HG03354 (cell line): Measurements from ENCODE around the gene CRIP2.

Experiments used
- ATAC-seq: cut with Tn5 transposase; IDR thresholded peaks from one replicate; pipeline ENCODE4 v1.9.1; 2021; ENCODE audit warnings: mild to moderate bottlenecking; ENCODE audit not compliant: unreplicated experiment, poor library complexity, severe bottlenecking

The CRIP2 gene

DNA sequence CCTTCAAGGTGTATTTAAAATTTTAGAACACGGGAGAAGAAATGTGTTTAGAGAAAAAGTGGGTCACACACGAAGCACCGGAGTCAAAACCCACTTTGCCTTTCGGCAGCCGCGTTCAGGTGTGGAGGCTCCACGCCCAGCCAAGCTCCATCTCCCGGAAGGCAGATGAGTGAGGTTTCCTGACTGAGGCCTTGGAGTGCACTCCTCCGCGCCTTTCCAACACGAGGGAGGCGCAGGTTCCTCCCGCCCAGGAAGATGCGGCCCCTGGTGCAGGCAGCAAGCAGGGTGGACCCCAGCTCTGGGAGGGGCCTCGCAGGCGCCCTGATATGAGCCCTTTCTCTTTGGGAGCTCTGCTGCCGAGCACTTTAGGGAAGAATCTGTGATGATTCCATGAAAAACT lies 32.5 kb upstream of the CRIP2 start:
- ATAC-seq, result no peak

DNA sequence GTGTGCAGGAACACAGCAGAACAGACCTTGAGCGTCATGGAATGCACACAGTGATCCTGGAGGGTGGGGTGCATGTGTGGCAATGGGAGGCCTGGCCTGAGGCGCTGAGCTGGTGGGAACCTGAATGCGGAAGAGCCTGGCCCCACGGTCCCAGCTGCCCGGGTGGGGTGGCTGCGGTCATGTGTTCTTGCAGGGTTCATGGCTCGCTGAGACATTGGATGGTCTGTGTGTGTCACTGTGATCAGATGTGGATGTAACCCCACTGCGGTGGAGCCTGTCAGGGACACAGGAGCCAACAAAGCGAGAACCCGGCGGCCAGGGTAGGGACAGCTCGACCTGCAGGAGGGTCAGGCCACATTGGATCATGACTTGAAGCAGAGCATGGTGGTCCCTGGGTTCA lies 31.8 kb upstream of the CRIP2 start:
- no peak for ATAC-seq

GRCh38 chr14:105444859-105445258 lies 29.8 kb upstream of the CRIP2 start:
- no peak for ATAC-seq

GRCh38 chr14:105445290-105445689 lies 29.3 kb upstream of the CRIP2 start:
- ATAC-seq, result no peak

DNA sequence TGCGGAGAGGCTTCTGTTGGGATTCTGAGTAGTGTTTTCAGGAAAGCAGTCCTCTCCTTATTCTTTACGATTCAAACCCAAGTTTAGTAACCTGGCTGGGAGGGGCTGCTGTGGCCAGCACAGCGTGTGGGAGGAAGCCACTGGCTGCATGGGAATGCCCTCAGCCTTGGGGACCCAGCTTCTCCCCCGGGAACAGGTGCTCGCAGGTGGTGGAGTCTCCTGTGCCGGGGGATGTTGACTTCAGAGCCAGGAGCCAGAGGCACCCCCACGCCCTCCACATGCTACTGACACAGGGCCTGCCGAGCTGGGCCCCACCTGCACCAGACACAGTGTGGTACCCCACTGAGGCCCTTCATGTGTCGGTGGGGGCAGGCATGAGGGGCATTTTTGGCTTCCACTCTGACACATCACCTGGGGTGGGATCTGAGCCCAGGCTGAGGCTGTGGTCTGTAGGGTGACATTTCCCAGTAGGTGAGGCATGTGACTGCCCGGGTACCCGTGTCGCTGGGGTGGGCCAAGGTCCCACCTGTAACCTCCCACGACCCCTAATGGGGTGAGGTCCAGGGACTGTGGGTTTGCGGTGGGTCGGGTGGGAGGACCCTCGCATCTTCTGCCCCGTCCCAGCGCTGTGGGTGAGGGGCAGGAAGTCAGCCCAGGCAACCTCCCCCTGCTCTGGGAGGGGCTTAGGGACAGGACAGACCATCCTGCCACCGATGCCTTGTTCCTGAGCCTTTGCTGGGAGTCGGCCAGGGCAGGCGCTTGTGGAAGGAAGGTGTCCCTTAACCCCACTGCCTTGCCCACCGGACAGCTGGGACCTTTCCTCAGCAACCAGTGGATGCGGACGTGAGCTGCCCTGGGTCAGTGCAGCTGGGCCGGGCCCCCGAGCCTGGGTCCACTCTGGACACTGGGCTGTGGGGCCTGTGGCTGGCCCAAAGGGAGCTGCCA lies 28.4 kb upstream of the CRIP2 start:
- ATAC-seq, result no peak

- no peak for ATAC-seq
Observed at GRCh38 chr14:105446971-105447370, 27.6 kb upstream of the CRIP2 start.

GRCh38 chr14:105447651-105448640 lies 26.7 kb upstream of the CRIP2 start:
- no peak for ATAC-seq

DNA sequence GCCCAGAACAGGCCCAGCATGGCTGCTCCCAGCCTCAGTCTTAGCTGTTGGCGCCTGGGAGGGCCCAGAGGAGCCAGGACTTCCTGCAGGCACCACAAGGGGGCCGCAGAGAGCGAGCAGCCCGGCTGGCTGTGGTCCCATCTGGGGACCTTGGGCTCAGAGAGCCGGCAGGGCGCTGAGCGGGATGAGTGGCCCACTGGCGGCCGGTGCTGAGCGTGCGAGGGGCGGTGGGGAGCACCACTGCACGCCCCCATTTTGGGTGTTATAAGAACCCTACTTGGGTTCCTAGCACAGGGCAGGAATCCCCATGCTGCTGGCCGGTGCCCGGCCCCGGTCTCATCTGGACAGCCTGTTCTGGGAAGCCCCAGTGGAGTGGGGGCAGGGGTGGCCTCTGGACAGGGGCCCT lies 25.9 kb upstream of the CRIP2 start:
- peak; percentile 47 for ATAC-seq

DNA sequence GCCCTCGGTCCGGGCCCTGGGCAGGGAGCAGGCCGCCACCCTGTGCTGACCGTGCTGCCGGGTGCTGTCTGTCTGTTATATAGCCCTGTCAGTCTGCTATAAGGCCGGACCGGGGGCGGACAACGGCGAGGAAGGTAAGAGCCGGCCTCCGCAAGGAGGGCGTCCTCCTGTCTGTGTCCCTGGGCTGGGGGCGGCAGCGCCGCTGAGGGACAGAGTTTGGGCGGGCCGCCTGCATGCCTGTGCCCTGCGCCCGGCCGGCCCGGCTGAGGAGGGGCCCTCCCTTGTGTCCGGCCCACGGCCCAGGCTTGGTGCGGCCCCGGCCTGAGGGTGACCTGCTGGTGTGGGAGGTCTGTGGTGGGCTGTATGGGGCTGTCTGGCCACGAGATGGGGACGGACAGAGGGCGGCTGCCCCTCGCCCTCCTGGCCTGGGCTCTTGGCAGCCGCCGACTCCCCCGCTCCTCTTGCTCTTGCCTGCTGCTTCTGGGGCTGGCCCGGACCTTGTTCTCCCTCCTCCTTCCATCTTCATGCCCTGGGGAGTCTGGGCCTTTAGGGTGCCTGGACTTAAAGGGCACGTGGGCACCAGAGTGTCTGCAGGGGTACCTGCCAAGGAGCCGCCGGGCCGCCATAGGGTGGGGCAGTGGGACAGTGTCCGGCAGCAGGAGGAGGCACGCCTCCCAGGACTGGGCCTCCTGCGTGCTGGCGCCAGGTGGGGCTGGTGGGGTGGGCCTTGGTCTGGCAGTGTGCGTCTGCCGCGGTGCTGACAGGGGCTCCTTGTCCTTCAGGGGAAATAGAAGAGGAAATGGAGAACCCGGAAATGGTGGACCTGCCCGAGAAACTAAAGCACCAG lies 25.1 kb upstream of the CRIP2 start:
- no peak for ATAC-seq

DNA sequence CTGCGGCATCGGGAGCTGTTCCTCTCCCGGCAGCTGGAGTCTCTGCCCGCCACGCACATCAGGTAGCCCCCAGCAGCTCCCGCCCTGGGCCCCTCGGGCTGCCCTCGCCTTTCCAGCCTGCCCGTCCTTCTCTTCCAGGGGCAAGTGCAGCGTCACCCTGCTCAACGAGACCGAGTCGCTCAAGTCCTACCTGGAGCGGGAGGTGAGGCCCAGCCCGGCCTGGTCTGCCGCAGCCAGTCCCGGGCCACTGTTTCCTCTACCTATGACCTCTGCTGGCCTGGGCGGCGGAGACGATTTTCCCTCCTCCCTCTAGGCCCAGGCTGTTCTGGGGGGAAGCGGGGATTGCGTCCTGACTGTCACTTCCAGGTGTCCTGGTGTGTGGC lies 24.5 kb upstream of the CRIP2 start:
- no peak for ATAC-seq

GRCh38 chr14:105450864-105451720 lies 23.5 kb upstream of the CRIP2 start:
- no peak for ATAC-seq

DNA sequence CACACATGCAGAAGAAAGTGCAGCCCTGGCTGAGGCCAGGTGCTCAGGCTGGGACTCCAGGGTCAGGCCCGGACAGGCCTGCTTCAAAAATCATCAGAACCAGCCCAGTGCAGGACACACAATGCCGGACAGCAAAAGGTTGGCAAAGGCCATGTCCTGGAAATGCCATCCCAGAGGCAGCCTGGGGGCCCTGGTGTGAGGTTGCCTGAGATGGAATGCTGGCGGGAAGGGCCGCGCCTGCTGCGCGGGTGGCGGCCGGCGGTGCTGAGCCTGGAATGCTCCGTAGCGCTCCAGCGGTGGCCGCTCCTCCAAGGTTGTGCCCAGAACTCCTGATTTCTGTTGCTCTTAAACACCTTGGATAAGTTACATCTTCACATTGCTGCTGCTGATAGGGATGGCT lies 21.7 kb upstream of the CRIP2 start:
- no peak for ATAC-seq

GRCh38 chr14:105453847-105454246 lies 20.8 kb upstream of the CRIP2 start:
- ATAC-seq, result no peak

GRCh38 chr14:105455086-105455640 lies 19.5 kb upstream of the CRIP2 start:
- no peak for ATAC-seq

DNA sequence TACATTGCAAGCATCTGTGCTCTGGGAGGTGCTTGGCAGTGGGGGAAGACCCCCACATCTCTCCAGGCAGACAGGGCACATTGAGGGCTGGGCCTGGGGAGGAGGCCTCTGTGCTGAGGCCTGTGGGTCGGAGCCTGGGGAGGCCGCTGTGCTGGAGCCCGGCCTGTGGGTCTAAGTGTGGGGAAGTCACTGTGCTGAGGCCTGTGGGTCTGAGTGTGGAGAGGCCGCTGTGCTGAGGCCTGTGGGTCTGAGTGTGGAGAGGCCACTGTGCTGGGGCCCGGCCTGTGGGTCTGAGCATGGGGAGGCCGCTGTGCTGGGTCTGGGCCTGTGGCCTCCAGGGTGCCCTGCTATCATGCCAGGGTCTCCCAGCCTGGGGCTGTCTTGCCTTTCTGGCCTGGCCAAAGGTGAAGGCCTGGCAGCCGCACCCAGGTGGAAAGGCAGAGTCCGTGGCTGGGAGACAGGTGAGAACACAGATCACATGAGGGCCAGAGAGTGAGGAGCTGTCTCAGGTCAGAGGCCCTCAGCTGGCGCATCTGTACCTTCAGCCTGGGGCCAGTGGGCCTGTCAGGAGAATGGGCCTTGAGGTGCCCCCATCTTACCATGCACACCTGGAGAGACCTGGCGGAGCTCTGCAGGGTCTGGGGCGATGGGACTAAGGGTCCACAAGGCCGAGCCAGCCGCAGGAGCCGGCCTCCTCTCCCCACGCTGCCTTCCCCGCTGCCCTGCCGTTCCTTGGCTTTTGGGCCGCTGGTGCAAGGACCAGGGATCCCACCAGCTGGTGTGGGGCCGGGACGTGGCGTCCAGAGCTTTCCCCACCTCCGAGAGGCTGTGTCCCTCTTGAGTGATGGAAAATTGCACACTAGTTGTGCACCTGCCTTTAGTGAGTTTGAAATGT lies 18.6 kb upstream of the CRIP2 start:
- ATAC-seq, result no peak

- no peak for ATAC-seq
Observed at GRCh38 chr14:105456736-105457617, 17.6 kb upstream of the CRIP2 start.

DNA sequence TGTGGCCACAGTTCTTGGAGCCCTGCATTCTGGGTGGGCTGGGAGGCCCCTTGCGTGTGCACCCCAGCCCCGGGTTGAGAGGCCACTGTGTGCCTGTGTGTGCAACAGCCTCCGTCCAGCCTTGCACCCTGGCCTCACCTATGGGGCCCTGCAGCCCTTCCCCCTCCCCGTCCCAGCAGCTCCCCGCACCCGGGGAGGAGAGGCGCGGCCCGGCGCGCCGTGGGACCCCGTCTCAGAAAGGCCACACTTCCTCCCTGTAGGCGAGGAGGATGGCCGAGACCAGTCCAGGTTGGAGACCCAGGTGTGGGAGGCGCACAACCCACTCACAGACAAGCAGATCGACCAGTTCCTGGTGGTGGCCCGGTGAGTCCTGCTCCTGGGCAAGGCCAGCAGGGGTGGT lies 16.6 kb upstream of the CRIP2 start:
- no peak for ATAC-seq
